SU-DHL-6 (cell line): ENCODE data around the gene CCDC169.

ENCODE experiments used
- H2AFZ ChIP-seq: fragments of 200-600 bp; sonication (generic); 2 replicates; pipeline ENCODE4 v1.6.1; 2014; ENCODE audit warnings: low read depth, mild to moderate bottlenecking, moderate library complexity, mixed read lengths, antibody characterized with exemption, low read length; ENCODE audit not compliant: severe bottlenecking
- H3F3A ChIP-seq: fragments of 200-600 bp; shearing (Covaris generic); 2 replicates; pipeline ENCODE4 v1.6.0; 2016; ENCODE audit warnings: antibody characterized with exemption, mild to moderate bottlenecking; ENCODE audit not compliant: insufficient read depth
- H3K27ac ChIP-seq: fragments of 200-600 bp; sonication (generic); 2 replicates; pipeline ENCODE4 v1.5.1; 2016; ENCODE audit warnings: low read depth, mild to moderate bottlenecking, low read length, moderate library complexity, mixed read lengths
- H3K27me3 ChIP-seq: fragments of 200-600 bp; sonication (generic), shearing (Covaris generic); 2 replicates; pipeline ENCODE4 v1.6.0; 2014; ENCODE audit warnings: mild to moderate bottlenecking, low read length
- H3K36me3 ChIP-seq: fragments of 200-600 bp; sonication (generic); 2 replicates; pipeline ENCODE4 v1.6.1; 2014; ENCODE audit warnings: mild to moderate bottlenecking, low read length, mixed read lengths
- H3K4me2 ChIP-seq: fragments of 300-600, 200-600 bp; shearing (Covaris generic), sonication (generic); 2 replicates; pipeline ENCODE4 v1.6.0; 2014; ENCODE audit warnings: low read length, low read depth, mild to moderate bottlenecking; ENCODE audit not compliant: poor library complexity, severe bottlenecking
- H3K4me3 ChIP-seq: fragments of 200-600 bp; sonication (generic); 2 replicates; pipeline ENCODE4 v1.5.1; 2014; ENCODE audit warnings: antibody characterized with exemption, low read length, mild to moderate bottlenecking, mixed read lengths; ENCODE audit not compliant: insufficient read depth, poor library complexity, severe bottlenecking
- H3K79me2 ChIP-seq: fragments of 200-600 bp; sonication (generic); 2 replicates; pipeline ENCODE4 v1.6.1; 2014; ENCODE audit warnings: mild to moderate bottlenecking, low read length, moderate library complexity; ENCODE audit not compliant: insufficient read depth
- H3K9ac ChIP-seq: fragments of 200-600 bp; sonication (generic); 2 replicates; pipeline ENCODE4 v1.7.0; 2014; ENCODE audit warnings: mild to moderate bottlenecking, low read length
- H3K9me2 ChIP-seq: fragments of 200-600 bp; sonication (generic); replicated peaks from 2 replicates; pipeline ENCODE4 v1.6.1; 2014; ENCODE audit warnings: low read length; ENCODE audit not compliant: insufficient read depth
- H3K9me3 ChIP-seq: fragments of 200-600 bp; sonication (generic); 2 replicates; pipeline ENCODE4 v1.6.1; 2014; ENCODE audit warnings: low read length, mixed read lengths; ENCODE audit not compliant: insufficient read depth
- H4K20me1 ChIP-seq: fragments of 200-600 bp; sonication (generic); 2 replicates; pipeline ENCODE4 v1.6.1; 2014; ENCODE audit warnings: low read depth, mild to moderate bottlenecking, antibody characterized with exemption, low read length, moderate library complexity, mixed read lengths
- EZH2phosphoT487 ChIP-seq: fragments of 200-600 bp; sonication (generic), shearing (Covaris generic); conservative IDR thresholded peaks from 2 replicates; pipeline ENCODE4 v1.6.1; 2018; ENCODE audit warnings: mild to moderate bottlenecking, antibody characterized with exemption, low read length, moderate library complexity, mixed read lengths
- TF ChIP-seq, protein P1 (sequence below): fragments of 200-600 bp; sonication (generic); IDR thresholded peaks from one replicate; pipeline ENCODE4 v1.5.1; 2017; ENCODE audit warnings: antibody characterized with exemption, mild to moderate bottlenecking, low read length, moderate library complexity; ENCODE audit not compliant: insufficient read depth, poor library complexity, severe bottlenecking

Gene CCDC169

GRCh38 chr13:36248700-36249099 lies 48.9 kb downstream of the CCDC169 start:
- Histone ChIP-seq H3K9ac (no peak overlapping the region), H2AFZ (no peak overlapping the region), H3K36me3 (no peaks in the 10 kb centered on the region), H3K27ac (no peak overlapping the region), H3K79me2 (no peaks in the 10 kb centered on the region), H3K9me3 (no peaks in the 10 kb centered on the region), H3F3A (no peaks in the 10 kb centered on the region), H3K9me2 (no peaks in the 10 kb centered on the region), H4K20me1 (no peaks in the 10 kb centered on the region), H3K4me2 (no peak overlapping the region), H3K27me3 (no peaks in the 10 kb centered on the region), H3K4me3 (no peak overlapping the region)
- TF ChIP-seq, protein P1, sequence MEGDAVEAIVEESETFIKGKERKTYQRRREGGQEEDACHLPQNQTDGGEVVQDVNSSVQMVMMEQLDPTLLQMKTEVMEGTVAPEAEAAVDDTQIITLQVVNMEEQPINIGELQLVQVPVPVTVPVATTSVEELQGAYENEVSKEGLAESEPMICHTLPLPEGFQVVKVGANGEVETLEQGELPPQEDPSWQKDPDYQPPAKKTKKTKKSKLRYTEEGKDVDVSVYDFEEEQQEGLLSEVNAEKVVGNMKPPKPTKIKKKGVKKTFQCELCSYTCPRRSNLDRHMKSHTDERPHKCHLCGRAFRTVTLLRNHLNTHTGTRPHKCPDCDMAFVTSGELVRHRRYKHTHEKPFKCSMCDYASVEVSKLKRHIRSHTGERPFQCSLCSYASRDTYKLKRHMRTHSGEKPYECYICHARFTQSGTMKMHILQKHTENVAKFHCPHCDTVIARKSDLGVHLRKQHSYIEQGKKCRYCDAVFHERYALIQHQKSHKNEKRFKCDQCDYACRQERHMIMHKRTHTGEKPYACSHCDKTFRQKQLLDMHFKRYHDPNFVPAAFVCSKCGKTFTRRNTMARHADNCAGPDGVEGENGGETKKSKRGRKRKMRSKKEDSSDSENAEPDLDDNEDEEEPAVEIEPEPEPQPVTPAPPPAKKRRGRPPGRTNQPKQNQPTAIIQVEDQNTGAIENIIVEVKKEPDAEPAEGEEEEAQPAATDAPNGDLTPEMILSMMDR = no peak
- TF ChIP-seq EZH2phosphoT487 = no peak

GRCh38 chr13:36244990-36245389 lies 52.6 kb downstream of the CCDC169 start:
- no peak overlapping the region for H3K9ac ChIP-seq
- no peak overlapping the region for H2AFZ ChIP-seq
- no peaks in the 10 kb centered on the region for H3K9me3 ChIP-seq
- no peak overlapping the region for H3K27ac ChIP-seq
- TF ChIP-seq, protein P1 = no peak
- no peak for TF ChIP-seq EZH2phosphoT487
- H3K27me3 ChIP-seq = no peaks in the 10 kb centered on the region
- H3K36me3 ChIP-seq = no peaks in the 10 kb centered on the region
- H3K4me2 ChIP-seq = no peak overlapping the region
- no peaks in the 10 kb centered on the region for H3K9me2 ChIP-seq
- no peaks in the 10 kb centered on the region for H4K20me1 ChIP-seq
- no peaks in the 10 kb centered on the region for H3K79me2 ChIP-seq
- H3F3A ChIP-seq = no peaks in the 10 kb centered on the region
- no peak overlapping the region for H3K4me3 ChIP-seq

- H3K79me2 ChIP-seq = no peaks in the 10 kb centered on the region
- H3K27ac ChIP-seq = no peak overlapping the region
- H3K9ac ChIP-seq = no peak overlapping the region
- no peaks in the 10 kb centered on the region for H3K36me3 ChIP-seq
- H3K9me2 ChIP-seq = no peaks in the 10 kb centered on the region
- H3K4me3 ChIP-seq = no peak overlapping the region
- no peaks in the 10 kb centered on the region for H4K20me1 ChIP-seq
- H3F3A ChIP-seq = no peaks in the 10 kb centered on the region
- H3K27me3 ChIP-seq = no peaks in the 10 kb centered on the region
- TF ChIP-seq, protein P1 = no peak
- no peak for TF ChIP-seq EZH2phosphoT487
- H3K9me3 ChIP-seq = no peaks in the 10 kb centered on the region
- H3K4me2 ChIP-seq = no peak overlapping the region
- no peak overlapping the region for H2AFZ ChIP-seq
These were observed 53.5 kb downstream of the CCDC169 start for GRCh38 chr13:36244073-36244472.
